Stimulated activated naive CD8-positive, alpha-beta T cell treated with anti-CD3 and anti-CD28 coated beads, Interleukin-15, Interleukin-2, amounts not matched to agents 100 U/mL and 50 U/mL, for 24 hours (primary cell): ENCODE data around the gene SLC35C1.

Experiments
- ATAC-seq: fragments of 150-1000 bp; cut with Tn5 transposase; one replicate; pipeline ENCODE4 v1.10.0; 2021
- DNase-seq: peaks from one replicate; pipeline ENCODE4 v3.0.0; 2021

SLC35C1 gene

DNA sequence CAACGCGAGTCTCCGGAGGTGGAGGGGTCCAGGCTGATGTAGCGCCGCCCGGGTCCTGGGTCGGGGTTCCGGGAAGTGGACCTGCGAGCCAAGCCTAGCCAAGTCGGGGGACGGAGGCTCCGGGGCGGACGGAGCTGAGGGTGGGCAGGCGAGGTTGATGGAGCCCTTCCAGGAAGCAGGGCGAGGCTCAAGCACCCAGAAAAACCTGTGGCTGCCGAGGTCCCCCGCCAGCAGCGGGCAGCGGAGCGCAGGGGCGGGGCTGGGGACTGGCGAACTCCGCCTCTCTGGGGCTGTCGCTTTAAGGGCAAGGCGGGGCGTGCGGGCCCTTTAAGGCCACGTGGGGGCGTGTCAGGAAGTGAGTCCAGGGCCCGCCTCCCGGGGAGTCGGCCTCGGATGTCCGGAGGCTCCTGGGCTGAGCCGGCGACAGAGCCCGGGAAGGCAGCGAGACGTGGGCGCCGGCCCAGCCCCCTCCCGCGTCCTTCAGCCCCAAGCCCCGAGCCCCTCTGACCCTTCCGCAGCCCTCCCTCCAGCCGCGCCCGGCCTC is at the start of gene SLC35C1:
TSS of gene SLC35C1 (plus strand) at position 389 of the 544 bp plus-strand sequence. CDS start 653 bp downstream, outside the sequence.
- ATAC-seq (peak; percentile 94), DNase-seq (peak; percentile 99)

DNA sequence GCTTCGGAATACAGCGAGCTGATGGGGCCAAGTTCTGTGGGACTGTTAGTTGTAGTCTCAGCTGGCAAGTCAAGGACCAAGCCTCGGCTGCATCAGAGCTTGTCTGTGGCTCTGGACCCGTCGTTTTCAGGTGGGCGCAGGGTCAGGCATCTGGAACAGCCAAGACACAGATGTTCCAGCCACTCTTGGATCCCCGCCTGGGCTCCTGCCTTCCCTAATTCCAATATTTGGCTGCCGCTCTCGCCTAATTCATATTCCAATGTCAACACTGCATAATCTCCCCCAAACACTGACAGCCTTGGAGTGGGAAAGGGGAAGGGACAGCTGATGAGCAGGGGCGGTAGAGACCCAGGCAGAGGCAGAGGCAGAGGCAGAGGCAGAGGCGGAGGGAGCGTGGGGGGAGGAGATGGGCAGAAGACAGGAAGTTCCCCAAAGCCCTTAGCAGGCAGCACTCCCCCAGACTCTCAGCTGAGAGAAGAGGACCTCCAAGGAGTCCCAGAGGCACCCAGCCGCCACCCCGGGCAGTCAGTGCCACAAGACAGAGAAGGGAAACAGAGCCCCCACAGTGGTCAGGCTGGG is 49.6 kb upstream of the SLC35C1 start:
- no peak for ATAC-seq
- DNase-seq: no peak

DNA sequence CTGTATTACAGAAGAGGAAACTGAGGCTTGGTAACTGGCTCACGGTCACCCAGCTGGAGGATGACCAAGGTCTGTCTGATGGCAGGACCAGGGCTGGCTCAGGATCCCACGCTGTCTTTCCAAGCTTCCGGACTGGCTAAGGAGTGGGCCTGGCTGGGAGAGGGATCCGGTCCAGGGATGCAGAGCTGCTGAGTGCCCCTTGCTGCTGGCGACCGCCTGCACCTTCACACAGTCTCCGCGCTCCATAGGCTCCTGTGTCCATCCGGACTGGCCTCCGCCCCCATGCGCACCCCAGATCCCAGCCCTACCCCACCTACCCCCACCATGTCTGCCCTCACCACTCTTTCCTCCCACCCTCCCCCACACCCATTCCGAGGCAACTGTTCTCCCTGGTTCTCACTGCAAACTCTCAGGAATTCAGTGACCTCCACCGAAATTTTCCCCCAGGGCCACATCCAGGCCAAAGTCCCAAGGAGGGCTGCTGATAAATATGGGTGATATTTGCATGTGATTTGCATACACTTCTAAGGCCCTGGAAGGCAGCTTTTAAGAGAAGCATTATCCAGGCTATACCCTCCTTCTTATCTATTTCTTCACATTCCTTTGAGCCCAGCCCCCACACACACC is 48.5 kb upstream of the SLC35C1 start:
- ATAC-seq: no peak
- DNase-seq: no peak

DNA sequence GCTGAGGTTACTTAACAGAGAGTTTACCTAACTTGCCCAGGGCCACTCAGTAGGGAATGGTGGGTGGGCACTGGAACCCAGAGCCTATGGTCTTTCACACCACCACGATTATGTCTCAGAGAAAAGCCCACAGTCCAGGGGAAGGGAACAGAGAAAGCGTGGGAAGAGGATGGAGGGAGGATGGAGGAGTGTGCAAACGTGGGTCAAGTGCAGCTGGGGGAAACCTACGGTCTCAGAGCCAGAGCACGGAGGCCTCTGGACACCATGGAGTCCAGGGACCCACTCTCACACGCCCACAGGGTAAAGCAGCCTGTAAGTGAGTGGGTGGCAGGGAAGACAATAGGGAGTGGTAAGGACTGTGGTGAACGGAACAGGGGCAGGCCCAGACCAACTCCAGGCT is 47.3 kb upstream of the SLC35C1 start:
- ATAC-seq: no peak
- DNase-seq: no peak

DNA sequence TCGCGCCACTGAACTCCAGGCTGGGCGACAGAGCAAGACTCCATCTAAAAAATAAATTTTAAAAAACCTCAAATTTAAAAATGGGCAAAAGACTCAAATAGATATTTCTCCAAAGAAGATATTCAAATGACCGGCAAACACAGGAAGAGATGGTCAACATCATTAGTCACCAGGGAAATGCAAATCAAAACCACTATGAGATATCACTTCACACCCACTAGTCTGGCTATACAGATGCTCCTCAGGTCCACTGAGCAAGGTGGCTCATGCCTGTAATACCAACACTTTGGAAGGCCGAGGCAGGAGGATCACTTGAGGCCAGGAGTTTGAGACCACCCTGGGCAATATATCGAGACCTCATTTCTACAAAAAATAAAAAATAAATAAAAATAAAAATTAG is 43.3 kb upstream of the SLC35C1 start:
- DNase-seq (no peak), ATAC-seq (no peak)

DNA sequence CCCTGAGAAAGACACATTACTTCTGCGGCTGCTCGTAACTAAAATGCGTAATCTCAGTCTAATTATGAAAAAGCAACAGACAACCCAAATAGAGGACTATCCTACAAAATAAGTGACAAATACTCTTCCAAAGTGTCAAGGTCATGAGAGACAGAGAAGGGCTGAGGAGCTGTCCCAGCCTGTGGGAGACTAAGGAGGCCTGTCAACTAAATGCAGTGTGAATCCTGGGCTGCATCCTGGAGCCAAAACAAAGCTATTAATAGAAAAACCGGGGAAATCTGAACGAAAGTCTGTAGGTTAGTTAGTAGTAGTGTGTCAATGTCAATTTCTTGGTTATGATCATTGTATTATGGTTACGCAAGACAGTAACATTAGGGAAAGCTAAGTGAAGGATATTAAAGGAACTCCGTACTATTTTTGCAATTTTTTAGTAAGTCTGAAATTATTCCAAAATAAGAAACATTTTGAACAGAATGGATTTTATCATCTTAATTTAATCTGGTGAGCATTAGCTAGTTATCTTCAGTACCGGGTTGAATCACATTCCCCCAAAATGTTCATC is 39.8 kb upstream of the SLC35C1 start:
- ATAC-seq: no peak
- no peak for DNase-seq

DNA sequence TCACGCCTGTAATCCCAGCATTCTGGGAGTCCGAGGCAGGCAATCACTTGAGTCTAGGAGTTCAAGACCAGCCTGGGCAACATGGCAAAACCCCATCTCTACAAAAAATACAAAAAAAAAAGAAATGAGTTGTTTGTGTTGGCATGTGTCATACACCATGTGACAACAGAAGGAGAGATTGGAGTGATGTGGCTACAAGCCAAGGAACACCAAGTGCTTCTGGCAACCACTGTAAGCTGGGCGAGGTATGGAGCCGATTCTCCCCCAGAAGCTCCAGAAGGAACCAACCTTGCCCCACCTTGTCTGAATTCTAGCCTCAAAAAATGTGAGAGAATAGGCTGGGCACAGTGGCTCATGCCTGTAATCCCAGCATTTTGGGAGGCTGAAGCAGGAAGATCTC is 39.1 kb upstream of the SLC35C1 start:
- DNase-seq (no peak), ATAC-seq (no peak)

DNA sequence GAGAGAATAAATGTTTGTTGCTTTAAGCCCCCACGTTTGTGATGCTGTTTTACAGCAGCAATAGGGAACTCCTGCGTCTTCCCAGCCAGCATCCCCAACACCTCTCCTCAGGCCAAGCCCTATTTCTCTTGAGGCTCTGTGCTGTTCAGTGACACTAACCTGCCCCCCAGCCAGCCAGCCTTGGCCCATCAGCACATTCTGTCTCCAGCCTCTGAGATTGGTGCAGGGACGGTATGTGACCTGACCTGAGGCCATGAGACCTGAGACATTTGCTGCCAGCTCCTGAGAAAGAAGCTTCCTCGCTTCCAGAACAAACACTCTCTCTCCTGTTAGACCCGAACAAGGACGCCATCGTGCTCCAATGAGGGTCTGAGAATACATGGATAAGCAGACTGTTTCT is 38.5 kb upstream of the SLC35C1 start:
- no peak for ATAC-seq
- DNase-seq: no peak

DNA sequence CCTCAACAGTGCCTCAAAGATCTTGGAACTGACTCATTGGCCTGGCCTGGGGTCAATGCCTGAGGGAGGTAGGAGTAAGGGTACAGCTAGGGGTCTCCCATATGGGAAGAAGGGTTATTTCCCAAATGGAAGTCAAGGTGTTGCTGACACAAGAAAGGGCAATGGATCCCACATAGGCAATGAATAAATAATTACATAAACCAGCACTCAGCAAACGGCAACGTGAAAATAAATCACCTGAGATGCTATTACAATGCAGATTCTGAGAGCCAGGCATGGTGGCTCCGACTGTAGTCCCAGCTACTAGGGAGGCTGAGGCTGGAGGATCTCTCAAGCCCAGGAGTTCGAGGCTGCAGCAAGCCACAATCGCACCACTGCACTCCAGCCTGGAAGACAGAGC is 36.5 kb upstream of the SLC35C1 start:
- DNase-seq (no peak), ATAC-seq (no peak)

DNA sequence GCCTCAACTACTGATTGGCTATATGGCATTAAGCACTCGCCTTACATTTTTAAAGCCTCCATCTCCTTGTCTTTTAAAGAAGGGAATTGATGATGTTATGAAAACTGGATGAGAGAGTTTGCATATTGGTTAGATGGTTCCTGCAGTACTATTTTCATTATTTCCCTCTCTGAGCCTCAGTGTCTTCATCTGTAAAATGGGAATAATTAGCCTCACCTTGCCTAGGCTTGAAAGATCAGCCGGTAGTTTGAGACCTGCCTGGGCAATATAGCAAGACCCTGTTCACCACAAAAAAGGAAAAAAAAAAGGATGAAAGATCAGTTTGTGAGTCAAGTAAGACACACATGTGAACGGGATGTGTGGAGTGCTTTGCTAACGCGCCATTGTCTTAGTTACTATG is 35.0 kb upstream of the SLC35C1 start:
- ATAC-seq (no peak), DNase-seq (no peak)

DNA sequence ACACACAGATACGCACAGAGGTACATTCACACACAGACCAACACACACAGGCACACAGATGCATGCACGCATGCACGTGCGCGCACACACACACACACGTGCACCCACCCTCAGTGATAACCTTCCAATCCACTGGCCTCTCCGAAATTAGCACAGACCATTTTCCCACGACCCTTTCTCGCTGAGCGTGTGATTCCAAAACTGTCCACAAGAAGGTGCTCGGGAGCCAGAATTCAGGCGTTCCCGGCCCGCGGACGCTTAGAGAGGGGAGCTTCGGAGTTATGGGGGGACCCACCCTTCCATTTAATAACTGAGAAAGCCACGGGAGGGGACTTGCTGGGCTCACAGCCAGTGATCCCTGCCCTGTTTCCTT is 33.8 kb upstream of the SLC35C1 start:
- ATAC-seq (peak; percentile 21), DNase-seq (peak; percentile 82)

DNA sequence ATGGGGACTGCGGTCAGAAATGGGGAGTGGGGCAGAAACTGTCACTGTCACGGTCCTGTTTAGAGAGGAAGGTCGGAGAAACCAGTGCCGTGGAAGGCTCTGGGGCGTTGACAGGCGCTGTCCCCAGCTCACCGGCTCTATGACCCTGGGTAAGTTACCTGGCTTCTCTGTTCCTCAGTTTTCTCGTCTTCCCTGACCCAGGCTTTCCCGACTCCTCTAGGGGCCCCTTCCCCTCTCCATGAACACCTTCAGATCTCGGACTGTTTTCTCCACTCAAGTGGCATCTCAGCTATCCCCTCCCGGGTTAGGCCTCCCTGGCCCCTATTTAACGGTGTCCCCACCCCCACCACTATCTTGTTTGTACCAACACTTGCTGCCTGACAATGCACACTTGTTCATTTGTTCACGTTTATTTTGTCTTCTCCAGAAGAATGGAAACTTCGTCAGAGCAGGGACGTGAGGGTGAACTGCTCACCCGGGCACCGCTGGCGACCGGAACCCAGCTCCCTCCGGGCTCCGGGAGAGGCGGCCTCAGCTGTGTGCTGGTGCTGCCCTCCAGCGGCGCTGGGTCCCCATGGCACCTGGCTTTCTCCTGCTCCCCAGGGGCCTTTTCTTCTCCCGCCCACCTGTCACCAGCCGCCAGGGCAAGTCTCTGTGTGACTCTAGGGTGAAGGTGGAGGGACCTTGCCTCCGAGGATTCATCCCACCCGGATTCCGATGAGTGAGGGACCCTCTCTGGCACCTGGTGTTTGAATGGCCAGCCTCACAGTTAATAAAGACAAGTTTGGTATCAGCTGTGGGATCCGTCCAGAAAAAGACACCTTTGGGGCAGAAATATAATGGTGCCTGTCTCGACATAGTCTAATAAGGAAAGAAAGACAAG is 33.1 kb upstream of the SLC35C1 start:
- peak; percentile 98 for ATAC-seq
- DNase-seq: peak; percentile 93

DNA sequence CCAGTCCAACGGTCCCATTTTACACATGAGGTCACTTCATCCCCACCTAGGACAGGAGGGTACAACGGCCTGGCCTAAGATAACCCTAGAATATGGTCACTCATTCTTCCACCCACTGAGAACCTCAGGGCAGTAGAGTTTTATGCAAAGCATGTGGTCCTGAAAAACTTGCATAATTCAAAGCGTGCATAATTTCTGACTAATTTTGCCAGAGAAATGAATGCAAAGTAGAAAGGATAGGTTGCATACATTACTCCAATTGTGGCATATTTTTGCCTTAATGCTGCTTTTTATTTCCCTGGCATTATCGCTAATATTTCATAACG is 32.5 kb upstream of the SLC35C1 start:
- ATAC-seq: no peak

DNA sequence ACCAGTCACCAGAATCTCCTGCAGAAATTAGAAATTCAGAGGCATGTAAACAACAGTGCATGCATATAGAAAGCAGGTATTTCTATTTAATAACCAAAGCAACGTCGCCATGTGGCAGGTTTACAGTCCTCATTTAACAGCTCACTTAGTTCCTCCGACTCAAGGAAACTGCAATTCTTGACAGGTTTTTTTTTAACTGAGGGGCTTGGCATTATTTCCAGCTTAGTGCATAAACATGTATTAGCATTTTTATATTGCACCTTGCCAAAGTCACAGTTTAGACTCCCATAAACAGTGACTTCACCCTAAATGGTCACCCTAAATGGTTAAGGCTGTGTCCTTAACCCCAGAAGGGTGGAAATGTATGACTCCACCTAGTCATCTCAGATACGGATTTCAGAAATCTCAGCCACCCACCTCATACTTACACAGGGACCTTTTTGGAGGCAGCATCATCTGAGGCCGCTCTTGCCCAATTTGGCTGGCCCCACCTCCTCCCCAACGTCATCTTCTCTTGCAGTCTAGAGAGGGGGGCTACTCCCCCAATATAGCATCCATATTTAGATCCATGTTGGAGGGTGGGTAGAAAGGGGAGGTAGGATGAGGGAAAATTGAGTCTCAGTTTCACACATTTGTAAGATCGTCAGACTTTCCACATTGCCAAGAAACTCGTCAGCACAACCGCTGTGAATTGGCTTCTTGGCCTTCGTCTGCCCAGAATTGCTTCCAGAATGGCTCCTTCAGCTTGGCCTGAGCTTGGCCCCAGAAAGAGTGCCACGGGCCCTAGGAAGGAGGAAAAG is 31.8 kb upstream of the SLC35C1 start:
- DNase-seq (no peak), ATAC-seq (no peak)

More for the DNA sequence above, 32.5 kb upstream of the SLC35C1 start:
- no peak for DNase-seq

DNA sequence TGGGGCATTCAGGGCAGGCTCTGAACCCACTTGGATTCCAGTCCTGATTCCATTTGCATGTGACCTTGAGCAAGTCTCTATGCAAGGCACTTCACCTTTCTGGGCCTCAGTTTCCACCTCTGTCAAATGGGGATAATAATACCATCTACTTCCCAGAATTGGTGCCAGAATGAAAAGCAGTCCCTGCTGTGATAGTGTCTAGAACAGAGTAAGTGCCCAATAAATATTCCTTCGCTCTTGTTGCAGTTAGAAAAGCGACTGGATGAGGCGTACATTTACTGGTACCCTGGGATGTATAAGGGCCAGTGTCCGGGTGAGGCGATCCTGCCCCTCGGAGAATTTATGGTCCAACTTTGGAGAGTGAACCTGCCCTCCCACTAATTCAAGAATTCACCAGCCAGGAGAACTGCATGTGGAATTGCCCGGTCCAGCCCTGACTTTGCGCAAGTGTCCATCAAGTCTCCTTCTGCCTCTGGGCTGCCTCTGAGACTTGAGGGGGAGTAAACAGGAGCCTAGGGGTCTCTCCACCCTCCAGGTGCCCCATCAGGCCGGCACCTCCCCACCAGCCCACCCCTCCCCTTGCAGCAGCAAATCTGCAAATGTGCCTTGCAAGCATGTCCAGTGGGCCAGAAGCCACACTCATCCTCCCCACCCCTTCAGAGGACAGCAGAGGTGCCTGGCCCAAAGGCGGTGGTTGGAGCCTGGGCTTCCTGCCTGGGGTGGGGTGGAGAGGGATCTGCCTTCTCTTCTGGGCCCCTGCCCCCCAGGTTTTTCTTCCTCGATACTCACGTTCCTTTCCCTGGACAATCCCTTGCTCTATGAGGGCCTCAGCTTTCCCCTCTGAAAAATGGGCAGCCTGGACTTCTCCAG is 30.9 kb upstream of the SLC35C1 start:
- DNase-seq: no peak
- no peak for ATAC-seq

DNA sequence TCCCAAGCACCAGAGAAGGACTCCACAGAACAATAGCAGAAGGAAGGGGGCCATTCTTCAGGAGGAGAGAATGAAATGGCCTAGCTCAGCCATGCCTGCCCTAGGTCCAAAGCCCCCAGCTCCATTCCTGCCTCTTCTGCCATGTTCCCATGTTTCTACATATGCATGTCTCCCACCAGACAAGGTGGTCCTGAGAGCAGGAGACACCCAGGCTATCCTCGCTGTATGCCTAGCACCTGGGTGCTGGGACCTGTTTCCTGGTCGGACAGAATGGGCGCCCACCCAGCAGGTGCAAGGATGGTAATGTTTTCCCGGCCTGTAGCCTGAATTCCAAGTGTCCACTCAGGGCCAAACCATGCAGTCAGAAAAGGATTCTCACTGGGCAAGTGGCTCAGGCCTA is 30.2 kb upstream of the SLC35C1 start:
- DNase-seq: no peak
- no peak for ATAC-seq

DNA sequence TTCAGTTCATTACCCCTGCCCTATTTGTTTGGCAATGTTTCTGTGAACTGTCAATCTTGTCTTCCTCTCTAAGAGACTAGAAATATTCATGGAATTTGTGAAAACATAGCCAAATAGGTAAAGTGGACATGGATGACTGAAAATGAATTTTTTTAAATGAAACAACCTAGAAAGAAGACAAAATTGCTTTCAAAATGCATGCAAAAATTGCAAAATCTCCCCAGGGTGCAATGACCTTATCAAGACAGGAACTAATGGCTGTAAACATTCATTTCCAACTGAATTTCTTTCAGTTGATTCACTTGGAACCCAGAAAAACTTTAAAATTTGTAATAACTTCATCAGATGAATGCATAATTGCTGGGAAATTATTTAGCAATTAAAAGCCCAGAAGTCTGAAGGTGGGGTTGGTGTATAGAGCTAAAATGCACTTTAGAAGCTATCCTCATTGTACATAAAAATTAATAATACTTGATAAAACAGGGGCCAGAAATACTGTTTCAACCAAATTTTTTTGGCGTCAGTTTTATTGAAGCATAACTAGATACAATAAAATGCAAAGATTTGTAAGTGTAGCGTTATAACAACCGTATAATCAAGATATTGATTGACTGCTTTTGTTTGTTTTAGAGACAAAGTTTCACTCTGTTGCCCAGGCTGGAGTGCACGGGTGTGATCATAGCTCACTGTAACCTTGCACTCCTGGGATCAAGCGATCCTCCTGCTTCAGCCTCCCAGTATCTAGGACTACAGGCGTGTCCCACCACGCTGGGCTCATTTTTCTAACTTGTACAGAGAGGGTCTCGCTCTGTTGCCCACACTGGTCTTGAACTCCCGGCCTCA is 27.6 kb upstream of the SLC35C1 start:
- DNase-seq: no peak
- ATAC-seq: no peak

DNA sequence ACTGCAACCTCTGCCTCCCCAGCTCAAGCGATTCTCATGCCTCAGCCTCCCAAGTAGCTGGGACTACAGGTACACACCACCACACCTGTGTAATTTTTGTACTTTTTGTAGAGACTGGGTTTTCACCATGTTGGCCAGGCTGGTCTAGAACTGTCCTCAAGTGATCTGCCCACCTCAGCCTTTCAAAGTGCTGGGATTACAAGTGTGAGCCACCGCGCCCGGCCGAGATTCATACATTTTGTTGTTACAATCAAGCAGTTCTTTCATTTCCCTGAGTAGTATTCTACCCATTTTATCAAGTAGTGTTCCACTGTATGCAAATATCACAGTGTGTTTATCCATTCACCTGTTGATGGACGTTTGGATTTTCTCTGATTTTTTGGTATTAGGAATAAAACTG is 26.6 kb upstream of the SLC35C1 start:
- DNase-seq: no peak
- ATAC-seq: no peak

DNA sequence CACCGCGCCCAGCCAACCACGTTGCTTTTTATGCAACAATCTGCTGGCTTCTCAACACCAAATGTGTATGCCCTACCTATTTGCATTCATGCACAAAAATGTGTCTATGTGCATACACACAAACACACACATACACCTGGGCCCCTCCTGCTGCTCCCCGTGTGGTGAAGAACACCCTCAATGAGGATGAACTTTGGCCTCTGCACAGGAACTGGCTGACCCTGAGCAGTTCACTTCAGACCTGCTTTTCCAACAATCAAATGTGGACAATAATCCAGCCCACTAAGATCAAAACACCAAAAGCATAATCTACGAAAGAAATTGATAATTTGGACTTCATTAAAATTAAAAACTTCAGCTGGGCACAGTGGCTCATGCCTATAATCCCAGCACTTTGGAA is 25.3 kb upstream of the SLC35C1 start:
- ATAC-seq: no peak
- DNase-seq: no peak

DNA sequence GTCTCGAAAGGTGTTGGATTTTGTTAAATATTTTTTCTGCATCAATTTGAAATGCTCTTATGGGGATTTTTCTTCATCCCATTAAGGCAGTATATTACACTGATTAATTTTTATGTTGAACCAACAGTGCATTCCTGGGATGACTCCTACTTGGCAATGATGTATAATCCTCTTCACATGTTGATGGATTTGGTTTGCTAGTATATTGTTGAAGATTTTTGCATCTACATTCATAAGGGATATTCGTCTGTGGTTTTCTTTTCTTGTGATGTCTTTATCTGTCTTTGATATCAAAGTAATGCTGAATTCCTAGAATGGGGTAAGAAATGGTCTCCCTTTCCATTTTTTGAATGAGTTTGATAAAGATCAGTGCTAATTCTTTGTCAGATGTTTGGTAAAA is 18.7 kb upstream of the SLC35C1 start:
- ATAC-seq: no peak
- DNase-seq: no peak
